Measurements from ENCODE around the gene IL17RE. TPM values are rescaled to one million over a fixed set of nuclear protein-coding genes. Genes with fewer than 3 reads are reported as not detected.

Gene IL17RE
- total and polyA plus RNA-seq, 2 donors (not counting 1 experiment from before 2014, with no cell fraction given): 0.99 to 1.9 TPM

DNA sequence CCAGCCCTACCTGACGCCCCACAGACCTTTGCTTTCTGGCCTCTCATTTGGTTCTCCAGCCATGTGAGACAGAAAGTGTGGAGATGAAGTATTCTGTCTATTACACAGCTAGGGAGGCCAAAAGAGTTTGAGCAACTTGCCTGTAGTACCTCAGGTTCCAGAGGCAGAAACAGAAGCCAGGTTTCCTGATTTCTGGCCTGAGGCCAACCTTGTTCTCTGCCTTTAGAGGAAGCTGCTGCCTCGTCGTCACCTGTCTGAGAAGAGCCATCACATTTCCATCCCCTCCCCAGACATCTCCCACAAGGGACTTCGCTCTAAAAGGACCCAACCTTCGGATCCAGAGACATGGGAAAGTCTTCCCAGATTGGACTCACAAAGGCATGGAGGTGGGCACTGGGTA lies 3.8 kb downstream of the IL17RE start:
- DNase-seq (ENCODE audit: low read depth in 2 of 2): no peak
- Histone ChIP-seq H2AFZ (ENCODE audit: low read length) (no peak overlapping the region), H3K36me3 (ENCODE audit: control insufficient read depth, insufficient read depth, low read length) (no peaks in the 10 kb centered on the region), H3K4me3 (replicated peaks in 1 of 4; ENCODE audit: control extremely low read depth in 1 of 4, insufficient read depth in 1 of 4, low read depth in 3 of 4, low read length in 4 of 4) (no peak overlapping the region), H3K27me3 (ENCODE audit: control insufficient read depth, insufficient read depth, low read length) (no peaks in the 10 kb centered on the region), H3K9me3 (ENCODE audit: control insufficient read depth, insufficient read depth, low read depth, low read length) (no peaks in the 10 kb centered on the region), H3K79me2 (ENCODE audit: control insufficient read depth, insufficient read depth, low read length) (no peaks in the 10 kb centered on the region), H3K9ac (ENCODE audit: insufficient read depth, low read length) (no peak overlapping the region), H4K20me1 (ENCODE audit: control insufficient read depth, extremely low read depth, insufficient read depth, low read length) (no peaks in the 10 kb centered on the region), H3K4me1 (ENCODE audit: control insufficient read depth, extremely low read depth, insufficient read depth, low read length) (peaks cover 12% of the 10 kb centered on the region), H3K27ac (ENCODE audit: insufficient read depth, low read length) (no peak overlapping the region), H3K4me2 (ENCODE audit: extremely low read depth, insufficient read depth, low read length) (no peak overlapping the region)
- TF ChIP-seq, protein P1, sequence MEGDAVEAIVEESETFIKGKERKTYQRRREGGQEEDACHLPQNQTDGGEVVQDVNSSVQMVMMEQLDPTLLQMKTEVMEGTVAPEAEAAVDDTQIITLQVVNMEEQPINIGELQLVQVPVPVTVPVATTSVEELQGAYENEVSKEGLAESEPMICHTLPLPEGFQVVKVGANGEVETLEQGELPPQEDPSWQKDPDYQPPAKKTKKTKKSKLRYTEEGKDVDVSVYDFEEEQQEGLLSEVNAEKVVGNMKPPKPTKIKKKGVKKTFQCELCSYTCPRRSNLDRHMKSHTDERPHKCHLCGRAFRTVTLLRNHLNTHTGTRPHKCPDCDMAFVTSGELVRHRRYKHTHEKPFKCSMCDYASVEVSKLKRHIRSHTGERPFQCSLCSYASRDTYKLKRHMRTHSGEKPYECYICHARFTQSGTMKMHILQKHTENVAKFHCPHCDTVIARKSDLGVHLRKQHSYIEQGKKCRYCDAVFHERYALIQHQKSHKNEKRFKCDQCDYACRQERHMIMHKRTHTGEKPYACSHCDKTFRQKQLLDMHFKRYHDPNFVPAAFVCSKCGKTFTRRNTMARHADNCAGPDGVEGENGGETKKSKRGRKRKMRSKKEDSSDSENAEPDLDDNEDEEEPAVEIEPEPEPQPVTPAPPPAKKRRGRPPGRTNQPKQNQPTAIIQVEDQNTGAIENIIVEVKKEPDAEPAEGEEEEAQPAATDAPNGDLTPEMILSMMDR (conservative IDR thresholded peaks at IDR 0.05 in 1 of 2, IDR thresholded peaks at IDR 0.05 in 1 of 2; ENCODE audit: low read depth in 1 of 2, low read length in 2 of 2): no peak
- no peak for TF ChIP-seq EZH2 (IDR thresholded peaks at IDR 0.05; ENCODE audit: low read length, missing control alignments)

DNA sequence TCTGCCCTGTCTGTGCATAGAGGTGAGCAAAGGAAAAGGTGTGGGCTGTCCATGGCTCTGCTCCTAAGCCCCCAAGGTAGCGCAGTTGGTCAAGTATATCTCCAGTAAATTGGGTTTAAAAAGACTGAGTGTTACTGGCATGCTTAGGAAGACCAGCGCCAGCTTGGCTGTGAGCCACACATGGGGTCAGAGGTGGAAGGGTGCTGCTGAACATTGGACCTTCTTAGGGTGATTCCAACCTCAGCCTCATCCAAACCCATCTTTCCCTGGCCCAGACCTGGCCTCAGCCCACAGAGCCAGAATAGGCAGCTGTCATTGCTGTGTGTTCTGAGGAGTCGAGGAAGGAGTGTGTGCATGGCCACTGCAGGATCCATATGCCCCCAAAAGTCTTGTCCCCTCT lies 5.6 kb downstream of the IL17RE start:
- Histone ChIP-seq H3K27me3 (ENCODE audit: control insufficient read depth, insufficient read depth, low read length) (no peaks in the 10 kb centered on the region), H4K20me1 (ENCODE audit: control insufficient read depth, extremely low read depth, insufficient read depth, low read length) (no peaks in the 10 kb centered on the region), H3K4me3 (replicated peaks in 1 of 4; ENCODE audit: control extremely low read depth in 1 of 4, insufficient read depth in 1 of 4, low read depth in 3 of 4, low read length in 4 of 4) (no peak overlapping the region), H3K36me3 (ENCODE audit: control insufficient read depth, insufficient read depth, low read length) (no peaks in the 10 kb centered on the region), H2AFZ (ENCODE audit: low read length) (no peak overlapping the region), H3K4me1 (ENCODE audit: control insufficient read depth, extremely low read depth, insufficient read depth, low read length) (peaks cover 2% of the 10 kb centered on the region), H3K9ac (ENCODE audit: insufficient read depth, low read length) (no peak overlapping the region), H3K79me2 (ENCODE audit: control insufficient read depth, insufficient read depth, low read length) (no peaks in the 10 kb centered on the region), H3K4me2 (ENCODE audit: extremely low read depth, insufficient read depth, low read length) (no peak overlapping the region), H3K9me3 (ENCODE audit: control insufficient read depth, insufficient read depth, low read depth, low read length) (no peaks in the 10 kb centered on the region), H3K27ac (ENCODE audit: insufficient read depth, low read length) (no peak overlapping the region)
- no peak for DNase-seq (ENCODE audit: low read depth in 2 of 2)
- no peak for TF ChIP-seq EZH2 (IDR thresholded peaks at IDR 0.05; ENCODE audit: low read length, missing control alignments)
- TF ChIP-seq, protein P1 (conservative IDR thresholded peaks at IDR 0.05 in 1 of 2, IDR thresholded peaks at IDR 0.05 in 1 of 2; ENCODE audit: low read depth in 1 of 2, low read length in 2 of 2): no peak

DNA sequence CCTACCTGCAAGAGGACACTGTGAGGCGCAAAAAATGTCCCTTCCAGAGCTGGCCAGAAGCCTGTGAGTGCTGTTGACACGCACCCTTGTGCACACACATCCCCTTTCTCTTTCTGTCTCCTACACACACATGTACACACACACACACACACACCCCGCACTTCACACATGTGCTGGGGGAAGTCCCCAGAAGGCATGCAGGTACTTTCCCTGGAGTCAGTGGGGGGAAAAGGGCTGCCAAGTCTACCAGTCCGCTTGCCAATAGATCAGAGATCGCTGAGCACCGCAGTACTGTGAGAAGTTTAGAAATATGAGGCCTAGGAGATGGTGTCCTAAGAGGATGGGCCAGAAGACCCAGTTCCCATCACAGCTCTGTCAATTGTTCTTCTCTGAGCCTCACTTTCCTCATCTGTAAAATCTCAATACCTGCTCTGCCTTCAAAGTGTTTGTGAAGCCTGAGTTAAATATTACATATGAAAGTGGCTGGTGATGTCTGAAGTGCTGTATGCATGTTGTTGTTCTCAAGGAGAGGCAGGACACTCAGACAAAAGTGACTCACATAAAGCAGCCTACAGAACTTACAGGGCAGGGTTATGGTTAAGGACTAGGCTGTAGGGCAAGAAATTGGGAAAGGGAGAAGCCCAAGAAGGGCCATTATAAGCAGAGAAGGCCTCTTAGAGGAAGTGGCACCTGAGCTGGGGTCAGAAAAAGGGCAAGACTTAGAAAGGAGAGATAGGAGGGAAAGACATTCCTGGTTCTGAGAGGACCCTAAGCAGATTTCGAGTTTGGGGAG lies 6.8 kb downstream of the IL17RE start:
- no peak for TF ChIP-seq EZH2 (IDR thresholded peaks at IDR 0.05; ENCODE audit: low read length, missing control alignments)
- TF ChIP-seq, protein P1 (conservative IDR thresholded peaks at IDR 0.05 in 1 of 2, IDR thresholded peaks at IDR 0.05 in 1 of 2; ENCODE audit: low read depth in 1 of 2, low read length in 2 of 2): no peak
- Histone ChIP-seq H3K79me2 (ENCODE audit: control insufficient read depth, insufficient read depth, low read length) (no peaks in the 10 kb centered on the region), H3K36me3 (ENCODE audit: control insufficient read depth, insufficient read depth, low read length) (no peaks in the 10 kb centered on the region), H3K4me3 (replicated peaks in 1 of 4; ENCODE audit: control extremely low read depth in 1 of 4, insufficient read depth in 1 of 4, low read depth in 3 of 4, low read length in 4 of 4) (no peak overlapping the region), H3K9me3 (ENCODE audit: control insufficient read depth, insufficient read depth, low read depth, low read length) (no peaks in the 10 kb centered on the region), H3K9ac (ENCODE audit: insufficient read depth, low read length) (no peak overlapping the region), H4K20me1 (ENCODE audit: control insufficient read depth, extremely low read depth, insufficient read depth, low read length) (no peaks in the 10 kb centered on the region), H3K27me3 (ENCODE audit: control insufficient read depth, insufficient read depth, low read length) (no peaks in the 10 kb centered on the region), H2AFZ (ENCODE audit: low read length) (no peak overlapping the region), H3K4me1 (ENCODE audit: control insufficient read depth, extremely low read depth, insufficient read depth, low read length) (no peaks in the 10 kb centered on the region), H3K4me2 (ENCODE audit: extremely low read depth, insufficient read depth, low read length) (no peak overlapping the region), H3K27ac (ENCODE audit: insufficient read depth, low read length) (no peak overlapping the region)
- no peak for DNase-seq (ENCODE audit: low read depth in 2 of 2)

All from fibroblast of lung (primary cell).